GM19397 (cell line): Measurements from ENCODE around the gene RFC2.

ENCODE experiments used
- ATAC-seq: cut with Tn5 transposase; IDR thresholded peaks from one replicate; pipeline ENCODE4 v1.9.1; 2021; ENCODE audit warnings: mild to moderate bottlenecking, moderate library complexity; ENCODE audit not compliant: unreplicated experiment

RFC2 gene

DNA sequence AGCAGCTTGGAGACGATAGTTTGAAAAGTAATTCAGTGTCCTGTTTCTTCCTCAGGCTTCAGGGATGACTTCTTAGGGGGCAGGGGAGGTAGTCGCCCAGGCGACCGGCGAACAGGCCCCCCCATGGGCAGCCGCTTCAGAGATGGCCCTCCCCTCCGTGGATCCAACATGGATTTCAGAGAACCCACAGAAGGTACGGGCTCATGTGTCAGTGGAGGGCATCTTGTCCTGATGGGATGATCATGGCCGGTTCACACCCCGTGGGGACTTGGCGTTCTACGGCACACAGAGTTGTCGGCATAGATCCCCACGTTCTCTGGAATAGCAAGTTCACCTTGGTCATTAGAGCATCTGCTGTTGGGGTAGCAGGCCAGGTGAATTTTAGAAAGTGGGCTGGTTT is 59.5 kb downstream of the RFC2 start:
- no peak for ATAC-seq

DNA sequence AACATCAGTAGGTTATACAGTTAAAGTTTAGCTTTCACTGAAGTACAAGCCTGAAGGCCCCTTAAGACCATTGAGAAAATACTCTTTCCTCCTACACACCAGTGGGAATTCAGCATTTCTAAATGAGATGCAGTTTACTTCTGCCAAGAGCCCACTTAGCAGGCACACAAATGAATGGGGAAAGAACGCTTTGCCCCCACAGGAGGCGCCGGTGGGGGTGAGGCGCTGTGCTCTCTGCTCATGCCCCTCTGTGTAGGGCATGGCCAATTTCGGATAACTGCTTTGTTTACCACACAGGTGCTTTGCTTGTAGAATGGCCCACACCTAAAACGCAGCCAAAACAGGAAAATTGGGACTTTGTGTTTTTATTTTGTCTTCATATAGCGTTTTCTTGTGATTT is 60.3 kb downstream of the RFC2 start:
- no peak for ATAC-seq

DNA sequence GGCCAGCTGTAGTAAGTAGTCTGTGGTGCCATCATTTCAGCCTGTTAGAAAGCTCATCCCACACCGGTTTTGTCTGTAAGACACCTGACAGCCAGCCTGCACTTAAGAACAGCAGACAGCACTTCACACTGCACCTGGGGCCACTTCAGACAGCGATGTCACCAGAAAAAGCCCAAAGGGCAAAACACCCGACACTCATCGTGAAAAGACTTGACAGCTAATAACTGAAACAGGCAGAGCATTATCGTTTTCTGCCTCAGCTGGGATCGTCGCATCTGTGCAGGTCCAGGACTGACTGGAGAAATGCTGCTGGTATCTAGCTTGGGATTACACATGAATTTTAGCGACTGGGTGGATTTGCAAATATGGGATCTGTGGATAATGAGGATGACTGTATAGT is 61.1 kb downstream of the RFC2 start:
- no peak for ATAC-seq

DNA sequence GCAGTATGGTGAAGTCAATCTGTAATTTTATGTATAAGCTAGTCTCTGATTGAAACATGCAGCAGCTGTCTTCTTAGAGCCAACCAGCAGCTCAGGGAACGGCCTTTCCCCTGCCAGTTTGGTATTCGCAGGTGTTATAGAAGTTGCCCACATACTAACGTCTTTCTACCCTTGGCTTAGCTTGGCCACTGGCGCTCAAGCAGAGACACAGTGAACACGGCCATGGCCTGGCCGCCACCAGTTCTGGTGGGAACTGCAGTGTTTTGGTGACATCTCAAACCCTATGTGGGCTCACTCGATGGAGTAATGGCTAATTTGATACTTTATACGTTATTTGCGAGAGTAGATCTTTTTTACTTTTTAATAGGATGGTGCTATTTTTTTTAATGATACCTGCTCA is 63.0 kb downstream of the RFC2 start:
- no peak for ATAC-seq

DNA sequence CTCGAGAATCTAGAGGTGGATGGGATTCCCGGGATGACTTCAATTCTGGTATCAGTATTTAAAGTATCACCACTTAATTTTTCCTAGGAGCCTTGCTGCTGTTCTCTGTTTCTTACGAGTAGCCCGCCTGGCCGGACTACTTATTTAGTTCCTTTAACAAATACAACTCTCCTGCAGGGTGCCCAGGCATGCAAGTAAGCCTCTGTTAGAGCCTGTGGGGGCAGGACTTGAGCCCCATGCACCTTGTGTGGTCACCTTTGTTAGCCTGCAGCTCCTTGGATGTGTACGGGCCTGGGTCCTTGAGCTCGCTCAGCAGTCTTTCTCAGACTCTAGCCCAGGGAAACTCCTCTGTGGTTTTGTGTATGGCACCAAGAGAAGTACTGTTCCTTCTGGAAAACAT is 63.9 kb downstream of the RFC2 start:
- no peak for ATAC-seq

DNA sequence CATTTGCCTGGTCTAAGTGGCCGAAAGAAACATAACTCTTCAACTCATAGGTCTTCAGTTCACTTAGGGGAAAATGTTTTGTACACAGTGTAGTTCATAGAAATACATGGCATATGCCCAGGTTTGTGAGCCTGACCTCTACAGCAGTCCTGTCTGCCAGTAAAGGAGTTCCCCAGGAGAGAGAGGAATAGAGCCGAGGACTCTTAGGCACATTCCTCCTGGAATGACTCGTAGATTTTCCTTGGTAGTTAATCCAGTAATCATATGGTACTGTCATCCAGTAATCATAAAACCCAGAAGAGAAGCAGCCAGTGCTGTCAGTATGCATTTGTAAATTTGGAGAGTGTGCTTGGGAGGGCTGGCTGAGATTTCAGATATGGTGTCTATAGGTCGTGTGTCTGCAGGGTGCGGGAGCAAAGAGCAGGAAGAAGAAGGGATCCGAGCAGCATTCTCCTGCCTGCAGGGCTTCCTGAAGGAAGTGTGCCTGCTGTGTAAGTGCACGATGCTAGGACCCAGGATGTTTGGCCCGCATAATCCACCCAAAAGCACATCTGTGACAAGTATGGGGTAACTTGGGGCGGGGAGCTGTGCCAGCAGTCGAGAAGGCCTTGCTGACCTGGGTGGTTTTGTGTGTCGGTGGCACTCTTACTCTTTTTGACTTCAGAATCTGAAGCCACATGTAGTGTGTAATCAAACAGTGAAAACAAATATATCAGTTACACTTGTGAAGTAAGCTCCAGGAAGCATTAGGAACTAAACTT is 66.1 kb downstream of the RFC2 start:
- ATAC-seq: no peak

DNA sequence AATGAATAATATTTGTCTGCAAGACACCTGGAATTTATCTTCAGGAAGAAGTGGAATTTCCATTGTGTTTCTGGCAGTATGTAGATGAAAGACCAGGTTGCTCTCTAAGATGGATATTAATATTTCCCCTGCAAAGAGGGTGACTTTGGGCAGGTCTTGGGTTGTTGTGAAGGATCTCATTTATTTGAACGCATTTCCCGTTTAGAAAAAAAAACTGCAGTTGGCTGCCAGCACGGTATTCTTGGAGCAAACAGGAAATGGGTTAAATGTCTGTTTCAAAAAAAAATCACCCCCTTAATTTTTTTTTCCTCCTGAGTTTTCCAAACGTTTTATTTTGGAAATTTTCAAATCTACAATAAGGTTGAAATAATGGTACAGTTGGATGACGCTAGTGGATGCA is 68.6 kb downstream of the RFC2 start:
- ATAC-seq: no peak

DNA sequence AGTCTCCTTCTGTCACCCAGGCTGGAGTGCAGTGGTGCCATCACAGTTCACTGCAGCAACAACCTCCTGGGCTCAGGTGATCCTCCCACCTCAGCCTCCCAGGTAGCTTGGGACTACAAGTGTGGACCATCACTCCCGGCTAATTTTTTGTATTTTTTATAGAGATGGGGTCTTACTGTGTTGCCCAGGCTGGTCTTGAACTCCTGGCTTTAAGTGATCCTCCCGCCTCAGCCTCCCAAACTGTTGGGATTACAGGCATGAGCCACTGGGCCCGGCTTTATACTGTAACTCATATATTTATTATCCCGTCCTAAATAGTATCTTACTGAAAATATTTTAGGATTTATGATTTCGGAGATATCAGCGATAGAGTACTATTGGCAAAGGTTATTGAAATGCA is 69.2 kb downstream of the RFC2 start:
- no peak for ATAC-seq

DNA sequence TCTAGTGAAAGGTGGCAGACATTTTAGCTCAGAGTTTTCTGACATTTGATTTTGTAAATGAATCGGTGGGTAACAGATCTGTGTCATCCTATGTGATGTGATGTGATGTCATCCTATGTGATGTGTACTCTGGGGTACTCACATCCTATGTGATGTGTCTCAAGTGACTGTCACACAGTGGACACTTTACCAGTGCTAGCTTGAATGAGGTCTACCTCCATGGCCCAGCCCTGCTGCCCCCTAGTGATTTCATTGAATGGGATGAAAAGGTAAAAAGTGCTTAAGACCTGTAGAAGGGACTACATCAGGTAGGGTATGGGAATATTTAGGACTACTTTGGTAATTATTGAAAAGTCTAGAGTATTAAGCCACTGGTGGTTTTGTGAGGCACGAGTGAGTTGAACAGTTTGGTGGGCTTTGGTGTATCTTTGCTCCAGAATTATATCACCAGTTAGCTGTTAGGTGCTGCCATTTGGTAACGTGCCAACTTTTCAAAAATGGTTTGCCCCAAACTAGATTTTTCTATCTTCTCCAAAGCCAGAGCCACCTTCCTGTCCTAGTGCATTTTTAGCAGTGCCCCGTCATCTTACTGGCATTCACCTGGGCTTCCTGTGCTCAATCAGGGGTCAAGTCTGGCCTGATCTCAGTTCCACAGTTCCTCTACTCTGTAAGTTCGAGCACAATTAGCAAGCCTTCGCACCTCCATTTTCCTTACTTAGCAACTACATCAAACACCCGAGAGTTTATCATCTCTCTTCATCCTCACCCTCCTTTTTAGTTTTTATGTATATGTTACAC is 70.3 kb downstream of the RFC2 start:
- no peak for ATAC-seq

DNA sequence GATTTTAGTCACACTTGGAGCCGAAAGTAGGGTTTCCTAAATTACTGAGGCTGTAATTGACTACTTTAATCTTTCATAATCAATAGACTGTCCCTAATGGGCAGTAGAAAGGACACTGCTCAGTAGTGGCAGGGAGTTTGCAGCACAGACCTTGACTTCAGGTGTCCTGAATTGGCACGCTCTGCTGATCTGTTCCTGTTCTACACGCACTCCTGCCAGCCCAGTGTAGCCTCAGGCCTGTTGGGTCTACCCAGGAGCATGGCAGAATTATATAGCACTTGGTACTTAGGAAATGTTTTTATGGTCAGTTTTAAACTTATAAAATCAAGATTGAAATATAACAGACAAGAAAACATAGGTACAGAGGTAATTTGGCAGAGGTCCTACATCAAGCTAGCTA is 71.1 kb downstream of the RFC2 start:
- ATAC-seq: no peak

DNA sequence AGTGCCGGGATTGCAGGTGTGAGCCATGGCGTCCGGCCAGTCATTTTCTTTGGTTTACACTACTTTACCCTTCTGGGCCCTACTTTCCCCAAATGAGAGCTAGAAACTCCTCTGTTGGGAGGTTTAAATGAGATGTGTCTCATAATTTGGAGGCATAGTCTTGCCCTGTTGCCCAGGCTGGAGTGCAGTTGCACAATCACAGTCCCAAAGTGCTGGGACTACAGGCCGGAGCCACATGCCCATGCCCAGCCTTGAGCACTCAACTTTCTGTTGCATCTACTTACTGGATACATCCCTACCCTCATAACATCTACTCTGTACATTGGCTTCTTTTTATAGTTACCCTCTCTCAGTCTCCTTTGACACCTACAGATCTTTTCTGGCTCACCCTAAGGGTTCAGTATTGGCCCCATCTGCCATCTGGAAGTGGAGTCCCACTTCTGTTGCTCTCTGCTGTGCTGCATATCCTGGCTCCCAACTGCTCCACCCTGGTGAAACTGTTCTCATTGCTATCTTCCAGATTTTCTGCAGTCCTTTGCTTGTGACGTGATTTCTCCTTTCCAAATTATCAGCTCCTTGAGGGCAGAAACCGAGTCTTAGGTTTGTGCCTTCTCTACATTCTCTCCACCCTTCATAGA is 71.6 kb downstream of the RFC2 start:
- no peak for ATAC-seq

DNA sequence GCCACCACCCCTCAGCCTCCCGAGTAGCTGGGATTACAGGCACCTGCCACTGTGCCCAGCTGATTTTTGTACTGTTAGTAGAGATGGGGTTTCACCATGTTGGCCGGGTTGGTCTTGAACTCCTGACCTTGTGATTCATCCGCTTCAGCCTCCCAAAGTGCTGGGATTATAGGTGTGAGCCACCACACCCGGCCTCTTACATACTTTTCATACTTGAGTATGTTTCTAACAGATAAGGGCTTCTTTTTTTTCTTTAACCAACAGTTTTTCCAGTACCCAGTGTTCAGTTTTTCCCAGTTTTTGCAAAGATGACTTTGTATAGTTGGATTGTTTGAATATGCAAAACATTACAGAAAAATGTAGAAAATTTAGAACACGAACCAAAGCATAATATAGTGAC is 72.4 kb downstream of the RFC2 start:
- no peak for ATAC-seq
